Islet of Langerhans (tissue), 1 donor: ENCODE measurements around the gene MAP4K4.
A peak's percentile ranks its signal among the peaks of the same experiment; 100 is the strongest.

Experiments
- FAIRE-seq: peaks from one replicate; lab custom pipeline; 2011; peaks lifted over from hg19 to GRCh38; lab: Jason Lieb, UNC

Gene MAP4K4

GRCh38 chr2:101873543-101873942 is 176.0 kb downstream of the MAP4K4 start:
- no peak for FAIRE-seq

GRCh38 chr2:101874069-101874468 is 176.6 kb downstream of the MAP4K4 start:
- no peak for FAIRE-seq

GRCh38 chr2:101879466-101879865 is 182.0 kb downstream of the MAP4K4 start:
- FAIRE-seq = no peak

- no peak for FAIRE-seq
These were observed 183.6 kb downstream of the MAP4K4 start for GRCh38 chr2:101881131-101881530.

GRCh38 chr2:101882769-101883307 is 185.3 kb downstream of the MAP4K4 start:
- FAIRE-seq = no peak

- FAIRE-seq = peak; percentile 85
These were observed 186.4 kb downstream of the MAP4K4 start for GRCh38 chr2:101883860-101884259.

- FAIRE-seq = no peak
These were observed 186.9 kb downstream of the MAP4K4 start for GRCh38 chr2:101884423-101884822.

- no peak for FAIRE-seq
These were observed 189.8 kb downstream of the MAP4K4 start for GRCh38 chr2:101887328-101887727.

GRCh38 chr2:101889460-101890098 is 192.1 kb downstream of the MAP4K4 start:
- FAIRE-seq = no peak

GRCh38 chr2:101892377-101892776 is 194.9 kb downstream of the MAP4K4 start:
- no peak for FAIRE-seq

GRCh38 chr2:101893681-101894381 is 196.3 kb downstream of the MAP4K4 start:
- no peak for FAIRE-seq

GRCh38 chr2:101895039-101895438 is 197.5 kb downstream of the MAP4K4 start:
- no peak for FAIRE-seq

GRCh38 chr2:101895819-101896322 is 198.4 kb downstream of the MAP4K4 start:
- no peak for FAIRE-seq

- FAIRE-seq = no peak
These were observed 199.8 kb downstream of the MAP4K4 start for GRCh38 chr2:101897301-101897700.

- FAIRE-seq = no peak
These were observed 201.8 kb downstream of the MAP4K4 start for GRCh38 chr2:101899265-101899664.

GRCh38 chr2:101899871-101900270 is 202.4 kb downstream of the MAP4K4 start:
- FAIRE-seq = no peak

GRCh38 chr2:101900375-101900774 is 202.9 kb downstream of the MAP4K4 start:
- FAIRE-seq = no peak

GRCh38 chr2:101901241-101901640 is 203.7 kb downstream of the MAP4K4 start:
- no peak for FAIRE-seq

- no peak for FAIRE-seq
These were observed 204.7 kb downstream of the MAP4K4 start for GRCh38 chr2:101902169-101902568.

- FAIRE-seq = no peak
These were observed 207.4 kb downstream of the MAP4K4 start for GRCh38 chr2:101904916-101905315.

GRCh38 chr2:101905746-101906336 is 208.3 kb downstream of the MAP4K4 start:
- no peak for FAIRE-seq

GRCh38 chr2:101909760-101910159 is 212.3 kb downstream of the MAP4K4 start:
- FAIRE-seq = no peak

- FAIRE-seq = no peak
These were observed 215.0 kb downstream of the MAP4K4 start for GRCh38 chr2:101912545-101912944.
